Activated T-helper 2 cell treated with anti-CD3 and anti-CD28 coated beads, Interferon-gamma antibody, Interleukin-2, Interleukin-4, amounts not matched to agents 10 μg/mL and 5 μg/mL and 100 μg/mL, durations not matched to agents 14 hours and 24 hours and 36 hours (primary cell): Measurements from ENCODE around the gene ZCCHC24. TPM values are rescaled to one million over a fixed set of nuclear protein-coding genes. Genes with fewer than 3 reads are reported as not detected.

ENCODE experiments used
- DNase-seq: peaks from one replicate; pipeline ENCODE4 v3.0.0; 2021; ENCODE audit warnings: low spot score
- H3K27ac Mint-ChIP-seq: one replicate; pipeline ENCODE4 v1.8.0; 2021; ENCODE audit warnings: mixed read lengths
- H3K27me3 Mint-ChIP-seq: one replicate; pipeline ENCODE4 v1.8.0; 2021; ENCODE audit warnings: low read depth, mixed read lengths
- H3K36me3 Mint-ChIP-seq: one replicate; pipeline ENCODE4 v1.8.0; 2021; ENCODE audit warnings: low read depth, mixed read lengths
- H3K4me1 Mint-ChIP-seq: one replicate; pipeline ENCODE4 v1.8.0; 2021; ENCODE audit warnings: low read depth, mixed read lengths
- H3K4me3 Mint-ChIP-seq: one replicate; pipeline ENCODE4 v1.8.0; 2021; ENCODE audit warnings: low read depth, mild to moderate bottlenecking, moderate library complexity, mixed read lengths
- H3K9me3 Mint-ChIP-seq: one replicate; pipeline ENCODE4 v1.8.0; 2021; ENCODE audit warnings: mixed read lengths
- intact Hi-C: fragments of 100-400 bp; cut with micrococcal nuclease; formaldehyde crosslinking; loops from one replicate; pipeline ENCODE4 v1.15.1; 2023
- total RNA-seq: library from RNA; stranded (reverse); gene quantifications from 2 replicates; pipeline ENCODE4 v1.2.3, GENCODE V29; 2022

ZCCHC24 gene
- total RNA-seq, 1 donor from 2014 or later: 2.1 TPM

GRCh38 chr10:79387974-79388850, 57.2 kb downstream of the ZCCHC24 start:
- DNase-seq: no peak
- Mint-ChIP-seq H3K27me3 (no peaks in the 10 kb centered on the region), H3K9me3 (no peaks in the 10 kb centered on the region), H3K27ac (no peak overlapping the region), H3K4me1 (peaks cover 3% of the 10 kb centered on the region), H3K36me3 (no peaks in the 10 kb centered on the region), H3K4me3 (no peak overlapping the region)
- intact Hi-C loops: no loop called here

- Mint-ChIP-seq H3K36me3 (no peaks in the 10 kb centered on the region), H3K4me3 (no peak overlapping the region), H3K9me3 (no peaks in the 10 kb centered on the region), H3K4me1 (peaks cover 3% of the 10 kb centered on the region), H3K27ac (no peak overlapping the region), H3K27me3 (no peaks in the 10 kb centered on the region)
- intact Hi-C loops: no loop called here
- no peak for DNase-seq
Observed at GRCh38 chr10:79387466-79387973, 57.9 kb downstream of the ZCCHC24 start.

GRCh38 chr10:79386637-79387465, 58.6 kb downstream of the ZCCHC24 start:
- no peaks in the 10 kb centered on the region for H3K27me3 Mint-ChIP-seq
- intact Hi-C loops: no loop called here
- peaks cover 3% of the 10 kb centered on the region for H3K4me1 Mint-ChIP-seq
- no peak for DNase-seq
- H3K4me3 Mint-ChIP-seq: no peak overlapping the region
- H3K36me3 Mint-ChIP-seq: no peaks in the 10 kb centered on the region
- no peak overlapping the region for H3K27ac Mint-ChIP-seq
- H3K9me3 Mint-ChIP-seq: no peaks in the 10 kb centered on the region

GRCh38 chr10:79385804-79386531, 59.5 kb downstream of the ZCCHC24 start:
- Mint-ChIP-seq H3K9me3 (no peaks in the 10 kb centered on the region), H3K36me3 (no peaks in the 10 kb centered on the region), H3K27me3 (no peaks in the 10 kb centered on the region), H3K4me1 (peaks cover 3% of the 10 kb centered on the region), H3K4me3 (no peak overlapping the region), H3K27ac (no peak overlapping the region)
- intact Hi-C loops: no loop called here
- DNase-seq: no peak

- no peaks in the 10 kb centered on the region for H3K27me3 Mint-ChIP-seq
- no peak overlapping the region for H3K27ac Mint-ChIP-seq
- no peaks in the 10 kb centered on the region for H3K9me3 Mint-ChIP-seq
- DNase-seq: no peak
- intact Hi-C loops: no loop called here
- H3K36me3 Mint-ChIP-seq: no peaks in the 10 kb centered on the region
- H3K4me1 Mint-ChIP-seq: peaks cover 3% of the 10 kb centered on the region
- no peak overlapping the region for H3K4me3 Mint-ChIP-seq
Observed at GRCh38 chr10:79385392-79385795, 60.0 kb downstream of the ZCCHC24 start.

GRCh38 chr10:79384773-79385391, 60.5 kb downstream of the ZCCHC24 start:
- intact Hi-C loops: no loop called here
- Mint-ChIP-seq H3K4me3 (no peak overlapping the region), H3K27me3 (no peaks in the 10 kb centered on the region)

GRCh38 chr10:79383974-79384606, 61.3 kb downstream of the ZCCHC24 start:
- Mint-ChIP-seq H3K9me3 (no peaks in the 10 kb centered on the region), H3K36me3 (no peaks in the 10 kb centered on the region), H3K4me1 (peaks cover 3% of the 10 kb centered on the region), H3K27me3 (no peaks in the 10 kb centered on the region), H3K27ac (no peak overlapping the region), H3K4me3 (no peak overlapping the region)
- DNase-seq: no peak
- intact Hi-C loops: no loop called here

More at GRCh38 chr10:79384773-79385391, 60.5 kb downstream of the ZCCHC24 start:
- Mint-ChIP-seq H3K4me1 (peaks cover 3% of the 10 kb centered on the region), H3K27ac (no peak overlapping the region), H3K9me3 (no peaks in the 10 kb centered on the region), H3K36me3 (no peaks in the 10 kb centered on the region)
- DNase-seq: no peak

GRCh38 chr10:79382491-79382941, 62.9 kb downstream of the ZCCHC24 start:
- intact Hi-C loops: no loop called here

GRCh38 chr10:79381804-79382221, 63.6 kb downstream of the ZCCHC24 start:
- Mint-ChIP-seq H3K36me3 (no peaks in the 10 kb centered on the region), H3K27ac (no peak overlapping the region), H3K4me1 (no peaks in the 10 kb centered on the region), H3K9me3 (no peaks in the 10 kb centered on the region), H3K27me3 (no peaks in the 10 kb centered on the region), H3K4me3 (no peak overlapping the region)
- DNase-seq: no peak
- intact Hi-C loops: no loop called here

More at GRCh38 chr10:79382491-79382941, 62.9 kb downstream of the ZCCHC24 start:
- no peaks in the 10 kb centered on the region for H3K4me1 Mint-ChIP-seq
- no peak overlapping the region for H3K27ac Mint-ChIP-seq
- DNase-seq: no peak
- H3K27me3 Mint-ChIP-seq: no peaks in the 10 kb centered on the region
- H3K9me3 Mint-ChIP-seq: no peaks in the 10 kb centered on the region
- no peaks in the 10 kb centered on the region for H3K36me3 Mint-ChIP-seq
- no peak overlapping the region for H3K4me3 Mint-ChIP-seq

- intact Hi-C loops: no loop called here
- H3K4me3 Mint-ChIP-seq: no peak overlapping the region
- no peaks in the 10 kb centered on the region for H3K27me3 Mint-ChIP-seq
- no peaks in the 10 kb centered on the region for H3K36me3 Mint-ChIP-seq
- no peak overlapping the region for H3K27ac Mint-ChIP-seq
- no peaks in the 10 kb centered on the region for H3K4me1 Mint-ChIP-seq
- no peaks in the 10 kb centered on the region for H3K9me3 Mint-ChIP-seq
- DNase-seq: no peak
Observed at GRCh38 chr10:79380946-79381721, 64.3 kb downstream of the ZCCHC24 start.
